IPS-15b (cell line): ENCODE results near the gene KRT34.

Source experiments
- H3K27me3 ChIP-seq: one replicate; pipeline ENCODE4 v1.6.1; 2013; ENCODE audit warnings: low read length; ENCODE audit not compliant: control insufficient read depth, insufficient read depth
- H3K36me3 ChIP-seq: one replicate; pipeline ENCODE4 v1.6.1; 2013; ENCODE audit warnings: low read length; ENCODE audit not compliant: control insufficient read depth, insufficient read depth
- H3K4me1 ChIP-seq: one replicate; pipeline ENCODE4 v1.6.1; 2013; ENCODE audit warnings: mild to moderate bottlenecking, low read length; ENCODE audit not compliant: control insufficient read depth, insufficient read depth
- H3K4me3 ChIP-seq: one replicate; pipeline ENCODE4 v1.5.1; 2013; ENCODE audit warnings: low read depth, low read length
- H3K9ac ChIP-seq: one replicate; pipeline ENCODE4 v1.6.1; 2013; ENCODE audit warnings: low read depth, mild to moderate bottlenecking, low read length
- H3K9me3 ChIP-seq: one replicate; pipeline ENCODE4 v1.6.1; 2013; ENCODE audit warnings: mild to moderate bottlenecking, low read length; ENCODE audit not compliant: control insufficient read depth, insufficient read depth

The KRT34 gene

GRCh38 chr17:41338961-41339485 is 43.1 kb downstream of the KRT34 start:
- Histone ChIP-seq H3K9ac (no peak overlapping the region), H3K4me3 (no peak overlapping the region), H3K27me3 (no peaks in the 10 kb centered on the region), H3K36me3 (no peaks in the 10 kb centered on the region), H3K4me1 (no peaks in the 10 kb centered on the region), H3K9me3 (no peaks in the 10 kb centered on the region)

- Histone ChIP-seq H3K27me3 (no peaks in the 10 kb centered on the region), H3K9me3 (no peaks in the 10 kb centered on the region), H3K9ac (no peak overlapping the region), H3K4me1 (no peaks in the 10 kb centered on the region), H3K4me3 (no peak overlapping the region), H3K36me3 (no peaks in the 10 kb centered on the region)
Observed at GRCh38 chr17:41335747-41336146, 46.4 kb downstream of the KRT34 start.

DNA sequence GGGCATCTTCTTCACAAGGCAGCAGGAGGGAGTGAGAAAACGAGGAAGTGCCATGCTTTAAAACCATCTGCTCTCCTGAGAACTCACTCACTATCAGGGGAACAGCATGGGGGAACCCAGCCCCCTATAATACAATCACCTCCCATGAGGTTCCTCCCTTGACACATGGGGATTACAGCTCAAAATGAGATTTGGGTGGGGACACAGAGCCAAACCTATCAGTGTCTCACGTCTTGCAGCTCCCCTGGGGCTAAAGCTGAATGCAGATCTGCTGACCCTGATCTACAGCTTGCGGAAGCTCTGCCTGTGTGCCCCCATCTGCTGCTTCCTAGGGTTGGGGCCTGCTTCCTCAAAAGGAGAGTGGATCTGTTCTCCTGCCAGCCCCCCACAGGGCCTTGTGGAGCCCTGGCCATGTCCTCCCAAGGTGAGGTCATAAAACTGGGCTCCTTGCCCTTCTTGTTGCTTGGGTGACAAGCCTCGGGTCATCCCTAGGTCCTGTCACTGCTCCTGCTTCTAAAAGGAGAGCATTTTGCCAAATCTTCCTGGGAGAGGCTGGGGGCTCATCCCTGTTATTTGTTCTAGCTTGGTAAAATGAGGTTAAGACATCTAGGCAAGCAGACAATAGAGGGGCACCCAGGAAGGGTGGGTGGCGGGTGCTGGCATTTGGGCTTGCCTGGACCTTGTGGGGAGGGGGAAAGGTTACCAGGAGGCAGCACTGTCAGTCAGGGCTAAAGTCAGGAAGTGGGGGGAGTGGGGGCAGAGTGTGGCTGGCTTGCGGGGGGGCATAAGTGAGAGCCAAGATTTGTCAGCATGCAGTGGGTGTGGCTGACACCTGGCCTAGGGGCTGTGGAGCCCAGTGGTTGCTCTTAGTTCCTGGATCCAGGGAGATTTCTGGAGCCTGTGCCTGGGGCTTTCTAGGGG is 47.5 kb downstream of the KRT34 start:
- Histone ChIP-seq H3K27me3 (no peaks in the 10 kb centered on the region), H3K4me1 (no peaks in the 10 kb centered on the region), H3K4me3 (no peak overlapping the region), H3K36me3 (no peaks in the 10 kb centered on the region), H3K9me3 (no peaks in the 10 kb centered on the region), H3K9ac (no peak overlapping the region)

- Histone ChIP-seq H3K9ac (no peak overlapping the region), H3K9me3 (no peaks in the 10 kb centered on the region), H3K4me3 (no peak overlapping the region), H3K36me3 (no peaks in the 10 kb centered on the region), H3K27me3 (no peaks in the 10 kb centered on the region), H3K4me1 (no peaks in the 10 kb centered on the region)
Observed at GRCh38 chr17:41333836-41334235, 48.3 kb downstream of the KRT34 start.

- no peaks in the 10 kb centered on the region for H3K9me3 ChIP-seq
- no peak overlapping the region for H3K4me3 ChIP-seq
- no peaks in the 10 kb centered on the region for H3K27me3 ChIP-seq
- no peaks in the 10 kb centered on the region for H3K4me1 ChIP-seq
- no peaks in the 10 kb centered on the region for H3K36me3 ChIP-seq
- no peak overlapping the region for H3K9ac ChIP-seq
Observed at GRCh38 chr17:41333098-41333497, 49.0 kb downstream of the KRT34 start.

- Histone ChIP-seq H3K4me3 (no peak overlapping the region), H3K27me3 (no peaks in the 10 kb centered on the region), H3K9me3 (no peaks in the 10 kb centered on the region), H3K4me1 (no peaks in the 10 kb centered on the region), H3K36me3 (no peaks in the 10 kb centered on the region), H3K9ac (no peak overlapping the region)
Observed at GRCh38 chr17:41332239-41332638, 49.9 kb downstream of the KRT34 start.

DNA sequence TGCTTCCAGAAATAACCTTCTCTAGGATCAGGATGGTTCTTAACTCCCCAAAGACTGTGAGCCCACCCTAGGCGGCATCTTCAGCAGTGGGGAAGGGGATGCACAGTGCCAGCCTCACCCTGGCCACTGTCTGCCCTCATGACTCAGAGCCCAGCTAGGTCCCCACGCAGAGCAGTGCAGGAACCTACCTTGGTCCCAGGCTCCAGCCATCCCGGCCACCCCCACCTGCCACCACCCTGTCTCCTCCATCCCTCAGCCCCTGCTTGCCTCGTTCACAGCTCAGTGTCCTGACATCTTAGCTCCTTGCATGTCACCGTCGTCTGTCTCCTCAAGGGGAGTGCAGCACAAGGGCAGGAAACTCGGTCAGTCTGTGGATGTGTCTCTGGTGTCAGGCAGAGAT is 50.5 kb downstream of the KRT34 start:
- Histone ChIP-seq H3K4me3 (no peak overlapping the region), H3K27me3 (no peaks in the 10 kb centered on the region), H3K4me1 (no peaks in the 10 kb centered on the region), H3K36me3 (no peaks in the 10 kb centered on the region), H3K9ac (no peak overlapping the region), H3K9me3 (no peaks in the 10 kb centered on the region)

- H3K9me3 ChIP-seq = no peaks in the 10 kb centered on the region
- no peak overlapping the region for H3K9ac ChIP-seq
- H3K4me3 ChIP-seq = no peak overlapping the region
- no peaks in the 10 kb centered on the region for H3K4me1 ChIP-seq
- H3K36me3 ChIP-seq = no peaks in the 10 kb centered on the region
- no peaks in the 10 kb centered on the region for H3K27me3 ChIP-seq
Observed at GRCh38 chr17:41329279-41329948, 52.7 kb downstream of the KRT34 start.

GRCh38 chr17:41328207-41328606 is 53.9 kb downstream of the KRT34 start:
- Histone ChIP-seq H3K9ac (no peak overlapping the region), H3K4me1 (no peaks in the 10 kb centered on the region), H3K27me3 (no peaks in the 10 kb centered on the region)

More at GRCh38 chr17:41328207-41328606, 53.9 kb downstream of the KRT34 start:
- H3K4me3 ChIP-seq = no peak overlapping the region
- no peaks in the 10 kb centered on the region for H3K36me3 ChIP-seq
- H3K9me3 ChIP-seq = no peaks in the 10 kb centered on the region
